Measurements from ENCODE around the gene CCDC9B.
A peak's percentile ranks its signal among the peaks of the same experiment; 100 is the strongest.

CCDC9B gene

DNA sequence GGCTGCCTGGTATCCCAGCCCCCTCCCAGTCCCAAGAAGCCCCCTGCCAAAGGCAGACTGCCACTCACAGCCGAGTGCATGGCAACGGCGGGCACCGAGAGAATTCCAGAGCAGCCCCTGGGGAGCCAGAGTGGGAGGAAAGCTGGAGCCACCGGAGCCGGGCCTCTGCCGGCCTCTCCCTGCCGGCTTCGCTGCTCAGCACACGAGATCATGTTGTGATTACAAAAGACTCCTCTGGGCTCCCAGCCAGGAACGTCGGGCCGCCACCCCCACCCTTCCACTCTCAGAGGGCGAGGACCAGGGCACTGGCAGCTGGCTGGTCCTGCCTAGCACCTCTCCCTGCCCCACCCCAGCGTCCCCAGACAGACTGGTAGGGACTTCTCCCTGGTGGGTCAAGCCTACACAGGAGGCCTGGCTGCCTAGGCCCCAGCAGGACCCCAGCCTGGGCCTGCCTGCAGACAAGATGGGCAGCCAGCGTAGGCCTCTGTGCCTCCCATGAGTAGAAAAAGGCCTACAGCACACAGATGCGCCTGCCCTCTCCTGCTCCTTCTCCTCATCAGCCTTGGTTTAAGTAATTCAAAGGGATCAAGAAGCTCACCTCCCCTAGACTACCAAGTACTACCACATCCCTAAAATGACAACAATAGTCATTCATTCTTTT lies at the start of gene CCDC9B:
Gene CCDC9B, minus strand, starts transcription at position 200 of the 661 bp plus-strand sequence. Its CDS starts 120 bp downstream, at position 80.
- DNase-seq, result no peak

DNA sequence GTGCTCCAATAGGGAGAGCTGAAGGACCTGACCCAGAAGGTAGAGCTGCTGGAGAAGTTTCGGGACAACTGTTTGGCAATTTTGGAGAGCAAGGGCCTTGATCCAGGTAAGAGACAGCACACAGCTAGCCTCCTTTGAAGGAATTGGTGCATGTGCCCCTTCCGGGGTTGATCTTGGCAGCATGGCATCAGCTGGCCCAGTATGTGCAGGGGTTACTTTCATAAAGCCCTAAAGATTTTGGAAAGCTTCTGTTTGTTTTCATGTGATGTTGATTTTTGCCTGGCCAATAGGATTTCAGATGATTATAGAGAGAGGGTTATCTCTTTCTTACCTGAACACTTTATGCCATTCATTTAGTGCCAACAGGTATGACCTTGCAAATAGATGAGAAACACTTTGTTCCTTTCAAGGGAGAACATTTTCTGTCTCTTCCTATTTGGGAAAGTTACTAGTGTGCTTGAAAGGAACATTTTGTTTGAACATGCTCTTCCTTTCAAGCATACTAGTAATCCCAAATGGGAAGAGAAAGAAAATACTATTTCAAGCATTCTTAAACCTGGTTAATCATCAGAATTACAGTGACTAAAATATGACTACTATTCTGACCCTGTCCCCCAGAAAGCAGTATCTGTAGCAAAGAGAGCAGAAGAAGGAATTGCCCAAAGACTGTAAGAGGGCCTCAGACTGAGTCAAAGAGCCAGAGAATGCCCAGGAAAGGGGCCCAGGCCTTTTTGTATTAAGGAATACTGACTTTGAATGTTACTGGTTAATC lies 49.3 kb upstream of the CCDC9B start:
- DNase-seq, result no peak

DNA sequence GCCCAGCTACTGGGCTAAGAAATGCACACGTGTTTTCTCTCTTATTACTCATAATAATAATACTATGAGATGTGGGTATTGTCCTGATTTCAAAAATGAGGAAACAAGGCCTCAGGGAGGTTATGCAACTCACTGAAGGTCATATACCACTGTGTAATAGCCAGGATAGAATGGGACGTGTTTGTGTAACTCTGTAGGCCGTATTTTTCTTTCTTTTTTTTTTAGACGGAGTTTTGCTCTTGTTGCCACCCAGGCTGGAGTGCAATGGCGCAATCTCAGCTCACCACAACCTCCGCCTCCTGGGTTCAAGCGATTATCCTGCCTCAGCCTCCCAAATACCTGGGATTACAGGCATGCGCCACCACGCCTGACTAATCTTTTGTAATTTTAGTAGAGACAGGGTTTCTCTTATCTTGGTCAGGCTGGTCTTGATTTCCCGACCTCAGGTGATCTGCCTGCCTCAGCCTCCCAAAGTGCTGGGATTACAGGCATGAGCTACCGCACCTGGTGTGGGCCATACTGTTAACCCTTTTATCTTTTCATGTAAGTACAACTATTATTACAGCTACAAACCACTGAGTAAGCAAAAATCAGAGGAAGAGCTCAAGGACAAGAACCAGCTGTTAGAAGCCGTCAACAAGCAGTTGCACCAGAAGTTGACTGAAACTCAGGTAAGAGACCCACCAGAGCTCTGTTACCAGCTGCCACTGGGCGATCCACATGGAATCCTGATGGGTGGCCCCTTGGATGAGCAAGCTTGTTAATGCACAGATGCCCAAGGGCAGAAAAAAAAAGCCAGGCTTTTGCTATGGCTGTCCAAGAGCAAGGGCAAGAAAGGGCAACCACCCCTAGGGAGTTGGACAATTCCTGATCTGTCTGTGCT lies 48.4 kb upstream of the CCDC9B start:
- DNase-seq, result no peak

DNA sequence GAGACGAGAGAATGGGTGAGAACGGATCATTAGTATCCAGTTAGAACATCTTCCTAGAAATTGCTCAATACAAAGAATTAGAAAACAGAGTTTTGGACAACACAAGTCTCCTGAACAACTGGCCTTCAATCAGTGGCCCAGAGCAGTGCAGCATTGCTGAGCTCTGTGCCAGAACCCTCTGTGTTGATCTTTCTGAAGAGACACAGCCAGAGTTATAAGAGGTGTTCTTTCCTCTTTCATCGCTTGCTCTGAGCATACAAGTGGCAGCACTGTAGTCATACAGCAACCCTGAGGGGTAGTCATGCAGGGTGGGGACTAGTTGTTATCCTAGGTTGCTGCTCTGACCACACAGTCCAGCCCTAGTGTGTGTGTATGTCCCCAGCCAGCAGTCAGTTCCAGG lies 45.7 kb upstream of the CCDC9B start:
- DNase-seq, result no peak

DNA sequence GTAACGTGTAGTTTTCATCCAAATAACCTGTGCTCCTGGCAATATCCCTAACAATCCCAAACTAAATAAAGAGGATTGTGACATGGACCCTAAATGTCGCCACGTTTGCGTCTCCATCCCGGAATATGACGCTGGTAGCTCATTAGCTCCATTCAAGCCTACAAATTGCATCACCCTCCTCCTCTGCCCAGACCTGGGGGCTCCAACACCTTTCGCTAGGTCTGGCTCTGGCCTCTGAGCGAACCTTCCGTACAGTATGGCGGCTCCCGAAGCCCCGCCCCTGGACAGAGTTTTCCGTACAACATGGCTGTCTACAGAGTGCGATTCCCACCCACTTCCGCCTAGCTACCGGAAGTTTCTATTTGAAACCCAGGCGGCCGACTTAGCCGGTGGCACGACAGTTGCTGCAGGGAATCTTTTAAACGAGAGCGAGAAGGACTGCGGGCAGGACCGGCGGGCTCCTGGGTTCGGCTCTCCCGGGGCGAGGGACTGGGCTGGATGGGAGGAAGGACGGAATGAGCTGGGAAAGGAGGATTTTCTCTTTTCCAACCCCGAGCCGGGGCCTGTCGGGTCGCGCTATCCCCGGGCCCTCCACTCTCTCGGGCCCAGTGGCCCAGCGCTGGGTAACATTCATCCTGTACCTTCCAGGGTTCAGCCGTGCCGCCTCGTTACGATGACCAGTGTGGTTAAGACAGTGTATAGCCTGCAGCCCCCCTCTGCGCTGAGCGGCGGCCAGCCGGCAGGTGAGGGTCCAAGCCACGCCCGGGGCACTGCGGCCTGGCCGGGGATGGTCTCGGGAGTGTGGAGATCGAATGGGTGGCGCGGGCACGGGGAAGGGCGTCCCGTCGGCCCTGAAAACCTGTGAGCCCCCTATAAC lies 42.1 kb upstream of the CCDC9B start, which contains the start of gene KNSTRN:
Gene KNSTRN, plus strand, starts transcription at position 142 of the 877 bp plus-strand sequence. Its CDS starts 115 bp downstream, at position 257.
- DNase-seq, result peak; percentile 87

DNA sequence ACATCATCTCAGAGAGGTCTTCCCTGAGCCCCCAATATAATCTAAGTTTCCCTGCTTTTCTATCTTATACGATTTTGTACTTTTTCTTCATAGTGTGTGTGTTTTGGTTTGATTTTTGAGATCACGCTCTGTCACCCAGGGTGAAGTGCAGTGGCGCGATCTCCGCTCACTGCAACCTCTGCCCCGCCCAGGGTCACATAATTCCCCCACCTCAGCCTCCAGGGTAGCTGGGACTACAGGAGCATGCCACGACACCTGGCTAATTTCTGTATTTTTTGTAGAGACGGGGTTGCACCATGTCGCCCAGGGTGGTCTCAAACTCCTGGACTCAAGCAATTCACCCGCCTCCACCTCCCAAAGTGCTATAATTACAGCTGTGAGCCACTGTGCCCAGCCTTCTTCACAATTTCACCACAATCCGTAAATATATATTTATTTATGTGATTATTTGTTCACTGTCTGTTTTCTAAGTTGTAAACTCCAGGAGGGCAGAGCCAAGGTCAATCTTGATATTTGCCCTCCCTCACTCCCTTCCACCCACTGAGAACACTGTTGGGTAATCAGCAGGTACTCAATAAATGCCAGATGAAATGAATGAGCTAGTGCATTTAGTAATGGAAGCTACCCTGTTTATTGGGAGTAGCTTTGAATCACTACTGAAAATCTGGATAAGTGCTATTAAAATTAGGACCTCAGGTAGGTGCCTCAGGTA lies 41.2 kb upstream of the CCDC9B start:
- DNase-seq, result no peak

DNA sequence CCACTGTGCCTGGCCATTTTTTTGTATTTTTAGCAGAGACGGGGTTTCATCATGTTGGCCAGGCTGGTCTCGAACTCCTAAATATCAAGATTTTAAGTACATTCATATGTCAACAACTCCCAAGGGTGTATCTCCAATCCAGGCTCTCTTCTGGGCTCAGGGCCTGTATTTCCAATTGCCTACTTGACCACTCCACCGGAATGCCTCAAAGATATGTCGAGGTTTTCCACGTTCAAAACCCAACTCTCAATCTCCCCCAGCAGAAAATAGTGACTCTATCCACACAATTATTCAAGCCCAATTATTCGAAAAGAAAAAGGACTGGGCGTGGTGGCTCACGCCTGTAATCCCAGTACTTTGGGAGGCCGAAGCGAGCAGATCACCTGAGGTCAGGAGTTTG lies 39.9 kb upstream of the CCDC9B start:
- no peak for DNase-seq

DNA sequence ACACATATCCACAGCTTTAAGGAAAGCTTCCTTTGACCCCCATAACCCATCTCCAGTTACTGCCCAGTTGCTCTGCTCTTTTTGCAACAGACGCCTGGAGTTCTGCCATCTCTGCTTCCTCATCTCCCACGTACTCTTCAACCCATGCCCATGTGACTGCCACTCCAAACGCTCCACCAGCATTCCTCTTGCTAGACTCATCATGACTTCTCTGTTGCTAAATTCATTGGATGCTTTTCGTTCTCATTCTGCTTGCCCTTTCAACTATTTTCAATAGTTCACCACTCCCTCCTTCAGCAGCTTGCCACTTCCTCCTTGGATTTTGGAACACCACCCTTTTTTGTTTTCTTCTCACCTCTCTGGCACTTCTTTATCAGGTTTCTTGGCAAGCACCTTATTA lies 39.1 kb upstream of the CCDC9B start:
- DNase-seq, result no peak

DNA sequence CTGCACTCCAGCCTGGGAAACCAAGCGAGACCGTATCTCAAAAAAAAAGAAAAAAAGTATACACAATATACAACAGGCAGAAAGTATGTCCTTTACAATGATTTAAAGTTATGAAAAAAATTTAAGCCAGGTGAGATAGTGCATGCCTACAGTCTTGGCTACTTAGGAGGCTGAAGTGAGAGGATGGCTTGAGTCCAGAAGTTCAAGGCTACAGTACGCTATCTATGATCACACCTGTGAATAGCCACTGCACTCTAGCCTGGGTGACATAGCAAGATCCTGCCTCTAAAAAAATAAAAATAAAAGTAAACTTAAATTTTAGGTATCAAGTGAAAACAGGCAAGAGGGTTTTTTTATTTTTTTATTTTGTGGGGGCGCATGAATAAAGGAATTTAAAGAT lies 38.6 kb upstream of the CCDC9B start:
- DNase-seq, result no peak

DNA sequence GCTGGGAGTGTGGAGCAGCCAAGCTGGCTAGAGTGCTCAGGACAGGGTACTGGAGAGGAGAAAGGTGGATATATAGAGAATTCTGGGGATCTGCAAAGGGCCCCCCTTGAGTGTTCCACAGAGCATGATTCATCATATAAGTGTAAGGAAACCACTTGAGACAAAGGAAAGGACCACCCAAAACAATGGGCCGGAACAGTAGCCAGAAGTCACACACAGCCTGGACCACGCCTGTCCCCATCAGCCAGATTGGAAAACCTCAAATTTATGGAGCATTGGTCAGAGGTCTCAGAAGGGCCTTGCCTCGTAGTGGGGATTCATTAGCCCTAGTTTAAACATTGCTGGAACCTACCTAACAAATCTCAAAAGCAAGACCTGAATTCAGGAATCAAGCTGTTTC lies 36.9 kb upstream of the CCDC9B start:
- no peak for DNase-seq

DNA sequence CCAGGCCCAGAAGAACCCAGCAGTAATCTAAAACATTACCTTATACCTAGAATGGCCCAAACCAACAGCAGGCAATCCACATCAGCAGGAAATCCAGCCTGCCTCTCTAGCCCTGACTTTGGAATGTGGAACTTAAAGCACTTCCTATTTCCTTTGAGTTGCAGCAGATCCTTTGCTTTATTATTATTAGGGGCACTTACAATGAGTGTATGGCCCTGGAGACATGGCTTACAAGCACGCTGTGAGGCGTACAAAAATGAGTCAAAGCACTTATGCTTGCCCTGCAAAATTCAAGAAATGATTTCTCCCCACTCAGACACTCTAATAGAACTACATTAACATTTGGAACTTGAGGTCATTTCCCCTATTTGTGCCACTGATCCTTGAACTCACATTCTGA lies 32.2 kb upstream of the CCDC9B start:
- no peak for DNase-seq

DNA sequence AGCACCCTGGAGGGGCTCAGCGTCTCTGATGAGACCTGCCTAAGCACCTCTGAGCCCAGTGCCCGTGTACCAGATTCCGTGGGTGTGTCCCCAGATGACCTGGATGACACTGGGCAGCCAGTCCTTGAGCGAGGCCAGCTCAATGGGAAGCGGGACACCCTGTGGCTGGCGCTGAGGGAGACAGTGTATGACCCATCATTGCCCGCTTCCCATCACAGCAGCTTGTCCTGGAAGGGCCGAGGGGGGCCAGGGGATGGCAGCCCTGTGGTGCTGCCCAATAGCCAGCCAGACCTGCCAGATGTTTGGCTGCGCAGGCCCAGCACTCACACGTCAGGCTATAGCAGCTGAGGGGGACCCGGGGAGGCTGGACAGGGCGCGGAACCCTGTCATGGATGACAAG lies 29.2 kb upstream of the CCDC9B start:
- DNase-seq, result no peak

DNA sequence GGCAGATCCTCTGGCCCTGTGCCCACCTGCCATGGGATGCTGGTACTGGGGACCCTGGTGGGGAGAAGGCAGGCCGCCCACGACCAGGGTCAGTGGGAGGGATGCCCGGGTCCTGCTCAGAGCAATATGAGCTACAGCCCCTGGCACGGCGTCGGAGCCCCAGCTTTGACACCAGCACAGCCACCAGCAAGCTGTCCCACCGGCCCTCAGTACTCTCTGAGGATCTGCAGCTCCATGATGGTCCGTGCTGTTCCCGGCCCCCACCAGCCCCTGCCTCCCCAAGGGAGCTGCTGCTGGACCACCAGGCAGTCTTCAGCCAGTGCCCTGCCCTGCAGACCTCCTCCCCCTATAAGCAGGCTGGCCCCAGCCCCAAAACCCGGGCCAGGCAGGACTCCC lies 28.7 kb upstream of the CCDC9B start:
- no peak for DNase-seq

DNA sequence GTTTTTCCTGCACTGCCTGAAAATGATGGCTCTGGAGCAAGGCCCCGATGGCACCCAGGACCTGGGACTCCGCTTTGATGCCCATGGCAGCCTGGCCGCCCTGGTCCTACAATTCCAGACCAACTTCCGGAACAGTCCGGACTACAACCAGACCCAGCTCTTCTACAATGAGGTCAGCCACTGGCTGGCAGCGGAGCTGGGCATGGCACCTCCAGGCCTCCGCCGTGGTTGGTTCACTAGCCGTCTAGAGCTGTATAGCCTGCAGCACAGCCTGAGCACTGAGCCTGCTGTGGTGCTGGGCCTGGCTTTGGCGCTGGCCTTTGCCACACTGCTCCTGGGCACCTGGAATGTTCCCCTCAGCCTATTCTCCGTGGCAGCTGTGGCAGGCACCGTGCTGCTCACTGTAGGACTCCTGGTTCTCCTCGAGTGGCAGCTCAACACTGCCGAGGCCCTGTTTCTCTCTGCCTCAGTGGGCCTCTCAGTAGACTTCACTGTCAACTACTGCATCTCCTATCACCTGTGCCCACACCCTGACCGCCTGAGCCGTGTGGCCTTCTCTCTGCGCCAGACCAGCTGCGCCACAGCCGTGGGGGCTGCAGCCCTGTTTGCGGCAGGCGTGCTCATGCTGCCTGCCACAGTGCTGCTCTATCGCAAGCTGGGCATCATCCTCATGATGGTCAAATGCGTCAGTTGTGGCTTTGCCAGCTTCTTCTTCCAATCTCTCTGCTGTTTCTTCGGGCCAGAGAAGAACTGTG lies 28.2 kb upstream of the CCDC9B start:
- DNase-seq, result no peak

DNA sequence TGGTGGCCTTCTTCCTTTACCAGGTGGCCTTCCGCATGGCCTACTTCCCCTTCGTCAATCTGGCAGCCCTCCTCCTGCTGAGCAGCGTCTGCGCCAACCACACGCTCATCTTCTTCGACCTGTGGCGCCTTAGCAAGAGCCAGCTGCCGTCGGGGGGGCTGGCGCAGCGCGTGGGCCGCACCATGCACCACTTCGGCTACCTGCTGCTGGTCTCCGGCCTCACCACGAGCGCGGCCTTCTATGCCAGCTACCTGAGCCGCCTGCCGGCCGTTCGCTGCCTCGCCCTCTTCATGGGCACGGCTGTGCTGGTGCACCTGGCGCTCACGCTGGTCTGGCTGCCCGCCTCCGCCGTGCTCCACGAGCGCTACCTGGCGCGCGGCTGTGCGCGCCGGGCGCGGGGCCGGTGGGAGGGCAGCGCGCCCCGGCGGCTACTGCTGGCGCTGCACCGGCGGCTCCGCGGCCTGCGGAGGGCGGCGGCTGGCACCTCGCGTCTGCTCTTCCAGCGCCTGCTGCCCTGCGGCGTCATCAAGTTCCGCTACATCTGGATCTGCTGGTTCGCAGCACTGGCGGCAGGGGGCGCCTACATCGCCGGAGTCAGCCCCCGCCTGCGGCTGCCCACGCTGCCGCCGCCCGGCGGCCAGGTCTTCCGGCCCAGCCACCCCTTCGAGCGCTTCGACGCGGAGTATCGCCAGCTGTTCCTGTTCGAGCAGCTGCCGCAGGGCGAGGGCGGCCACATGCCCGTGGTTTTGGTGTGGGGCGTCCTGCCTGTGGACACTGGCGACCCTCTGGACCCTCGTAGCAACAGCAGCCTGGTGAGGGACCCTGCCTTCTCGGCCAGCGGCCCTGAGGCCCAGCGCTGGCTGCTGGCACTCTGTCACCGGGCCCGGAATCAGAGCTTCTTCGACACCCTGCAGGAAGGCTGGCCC lies 27.2 kb upstream of the CCDC9B start:
- peak; percentile 81 for DNase-seq

DNA sequence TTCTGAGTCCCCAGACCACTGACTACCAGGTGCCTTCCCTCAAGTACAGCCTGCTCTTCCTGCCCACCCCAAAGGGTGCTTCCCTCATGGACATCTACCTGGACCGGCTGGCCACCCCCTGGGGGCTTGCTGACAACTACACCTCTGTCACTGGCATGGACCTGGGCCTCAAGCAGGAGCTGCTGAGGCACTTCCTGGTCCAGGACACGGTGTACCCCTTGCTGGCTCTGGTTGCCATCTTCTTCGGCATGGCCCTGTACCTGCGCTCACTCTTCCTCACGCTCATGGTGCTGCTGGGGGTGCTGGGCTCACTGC lies 26.6 kb upstream of the CCDC9B start:
- no peak for DNase-seq

DNA sequence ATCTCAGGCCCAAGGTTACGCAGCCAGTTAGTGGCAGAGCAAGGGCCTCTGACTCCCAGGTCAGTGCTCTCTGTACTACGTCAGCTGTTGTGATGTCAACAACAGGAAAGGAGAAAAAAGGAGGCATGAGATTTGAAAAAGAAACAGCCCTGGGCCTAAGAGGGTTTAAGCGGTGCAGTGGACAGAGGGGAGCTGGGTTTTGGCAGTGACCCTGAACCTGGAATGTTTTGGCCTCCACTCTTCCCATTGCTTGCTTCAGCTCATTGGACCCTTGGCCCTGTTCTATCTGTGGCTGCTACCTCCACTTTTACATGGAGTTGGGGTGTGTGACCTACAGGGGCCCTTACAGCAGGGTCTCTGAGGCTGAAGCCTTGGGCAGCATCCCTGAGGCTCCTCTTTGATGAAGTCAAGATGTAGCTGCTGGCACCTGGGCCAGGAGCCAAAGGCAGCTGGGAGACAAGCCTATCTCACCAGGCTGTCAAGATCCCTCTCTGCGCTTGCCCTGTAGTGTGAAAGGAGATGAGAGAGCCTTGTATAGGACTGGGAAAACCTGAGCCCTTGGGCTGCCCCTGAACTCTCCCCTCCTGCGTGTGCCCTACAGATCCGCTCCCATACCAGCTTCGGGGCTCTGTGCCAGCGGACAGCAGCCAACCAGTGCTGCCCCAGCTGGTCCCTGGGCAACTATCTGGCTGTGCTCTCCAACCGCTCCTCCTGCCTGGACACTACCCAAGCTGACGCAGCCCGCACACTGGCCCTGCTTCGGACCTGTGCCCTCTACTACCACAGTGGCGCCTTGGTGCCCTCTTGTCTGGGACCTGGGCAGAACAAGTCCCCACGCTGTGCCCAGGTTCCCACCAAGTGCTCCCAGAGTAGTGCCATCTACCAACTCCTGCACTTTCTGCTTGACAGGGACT lies 26.0 kb upstream of the CCDC9B start:
- no peak for DNase-seq

DNA sequence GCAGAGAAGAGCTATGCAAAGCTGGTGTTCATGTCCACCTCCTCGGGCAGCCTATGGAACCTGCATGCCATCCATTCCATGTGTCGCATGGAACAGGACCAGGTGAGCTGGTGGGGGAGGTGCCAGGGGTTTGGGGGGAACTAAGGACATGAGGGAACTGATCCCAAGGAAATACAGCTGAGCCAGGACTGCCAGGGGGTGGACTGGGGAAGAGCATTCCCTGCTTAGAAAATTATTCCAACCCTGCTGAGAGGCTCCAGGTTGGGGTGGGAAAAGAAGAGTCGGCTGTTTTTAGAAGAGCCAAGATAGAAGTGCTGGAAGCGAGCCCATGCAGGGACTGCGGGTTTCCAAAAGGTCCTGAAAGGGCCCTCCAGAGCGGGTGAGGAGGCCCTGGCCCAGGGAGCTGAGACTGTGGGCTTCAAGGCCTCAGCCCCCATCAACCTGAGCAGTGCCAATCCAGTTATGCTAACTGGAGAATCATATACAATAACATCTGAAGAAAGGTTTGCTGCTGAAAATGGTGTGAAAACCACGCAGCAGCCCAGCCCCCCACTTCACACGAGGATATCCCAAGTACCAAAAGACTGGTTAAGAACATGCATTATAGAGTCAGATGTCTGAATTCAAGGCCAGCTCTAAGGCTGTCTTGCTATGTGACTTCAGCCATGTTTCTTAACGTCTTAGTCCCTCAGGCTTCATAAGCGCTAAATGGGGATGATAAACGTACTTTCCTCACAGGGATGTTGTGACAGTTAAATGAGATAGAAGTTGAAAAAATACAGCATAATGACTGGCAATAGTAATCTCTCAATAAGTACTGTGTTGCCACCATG lies 25.1 kb upstream of the CCDC9B start:
- DNase-seq, result no peak
